Muscle of leg (tissue), 9 donors: ENCODE data around the gene SMARCD1. TPM values are rescaled to one million over a fixed set of nuclear protein-coding genes. Genes with fewer than 3 reads are reported as not detected.

ENCODE experiments used
- polyA plus RNA-seq, 8 donors: library from polyadenylated mRNA; unstranded; fragments of 120-200 nt; gene quantifications; one replicate each; pipeline versions ENCODE4 v1.2.1 to v1.2.3, GENCODE V29; 2013; ENCODE audit warnings: inconsistent platforms in 1 of 8, low replicate concordance in 1 of 8; ENCODE audit not compliant: insufficient read length in 8 of 8, insufficient read depth in 1 of 8
- total RNA-seq: library from RNA; stranded (reverse); fragments of 120-200 nt; gene quantifications from one replicate; pipeline ENCODE4 v1.2.4, GENCODE V29; 2013

Gene SMARCD1
- total and polyA plus RNA-seq, 9 donors = 25.1 to 67.0 (median 51.9) TPM

Other genes with a start within 250 kb of the SMARCD1 start
- 4.0 TPM for gene BCDIN3D, start 242.2 kb upstream of the SMARCD1 start, total RNA-seq
- gene BCDIN3D, start 242.2 kb upstream of the SMARCD1 start, polyA plus RNA-seq = 1 to 10 TPM; 4.4 to 6.4 (median 5.5) TPM
- gene FAIM2, start 181.4 kb upstream of the SMARCD1 start, total RNA-seq = 3.6 TPM
- 10 to 100 TPM in 3 of 8 donors, 1 to 10 TPM in 5; 6.5 to 16.1 (median 8.4) TPM for gene FAIM2, start 181.4 kb upstream of the SMARCD1 start, polyA plus RNA-seq
- not detected for gene AQP2, start 134.6 kb upstream of the SMARCD1 start, total RNA-seq
- gene AQP2, start 134.6 kb upstream of the SMARCD1 start, polyA plus RNA-seq = under 1 TPM in 2 of 8 donors, not detected in 6; 0.05 to 0.09 TPM
- 0.71 TPM for gene AQP5, start 123.5 kb upstream of the SMARCD1 start, total RNA-seq
- 1 to 10 TPM in 1 of 8 donors, under 1 TPM in 7; 0.23 to 1.1 (median 0.55) TPM for gene AQP5, start 123.5 kb upstream of the SMARCD1 start, polyA plus RNA-seq
- 0.13 TPM for gene AQP6, start 112.4 kb upstream of the SMARCD1 start, total RNA-seq
- under 1 TPM; 0.09 to 0.31 (median 0.15) TPM for gene AQP6, start 112.4 kb upstream of the SMARCD1 start, polyA plus RNA-seq
- gene RACGAP1, start 59.8 kb upstream of the SMARCD1 start, total RNA-seq = 27.0 TPM
- gene RACGAP1, start 59.8 kb upstream of the SMARCD1 start, polyA plus RNA-seq = 10 to 100 TPM; 21.3 to 40.7 (median 30.1) TPM
- gene ASIC1, start 27.7 kb upstream of the SMARCD1 start, total RNA-seq = 3.5 TPM
- gene ASIC1, start 27.7 kb upstream of the SMARCD1 start, polyA plus RNA-seq = 10 to 100 TPM in 5 of 8 donors, 1 to 10 TPM in 3; 8.0 to 12.3 (median 11.0) TPM
- gene GPD1, start 18.7 kb downstream of the SMARCD1 start, total RNA-seq = 56.3 TPM
- gene GPD1, start 18.7 kb downstream of the SMARCD1 start, polyA plus RNA-seq = 10 to 100 TPM; 23.6 to 70.2 (median 57.6) TPM
- 58.6 TPM for gene COX14, start 26.9 kb downstream of the SMARCD1 start, total RNA-seq
- 10 to 100 TPM; 27.1 to 55.0 (median 35.7) TPM for gene COX14, start 26.9 kb downstream of the SMARCD1 start, polyA plus RNA-seq
- 35.9 TPM for gene CERS5, start 82.0 kb downstream of the SMARCD1 start, total RNA-seq
- gene CERS5, start 82.0 kb downstream of the SMARCD1 start, polyA plus RNA-seq = 10 to 100 TPM; 33.5 to 52.6 (median 43.9) TPM
- gene LIMA1, start 198.2 kb downstream of the SMARCD1 start, total RNA-seq = 98.6 TPM
- gene LIMA1, start 198.2 kb downstream of the SMARCD1 start, polyA plus RNA-seq = 100 to 1,000 TPM in 5 of 8 donors, 10 to 100 TPM in 3; 89.5 to 125 (median 101) TPM